ENCODE measurements around the gene TMEM190.

DNA sequence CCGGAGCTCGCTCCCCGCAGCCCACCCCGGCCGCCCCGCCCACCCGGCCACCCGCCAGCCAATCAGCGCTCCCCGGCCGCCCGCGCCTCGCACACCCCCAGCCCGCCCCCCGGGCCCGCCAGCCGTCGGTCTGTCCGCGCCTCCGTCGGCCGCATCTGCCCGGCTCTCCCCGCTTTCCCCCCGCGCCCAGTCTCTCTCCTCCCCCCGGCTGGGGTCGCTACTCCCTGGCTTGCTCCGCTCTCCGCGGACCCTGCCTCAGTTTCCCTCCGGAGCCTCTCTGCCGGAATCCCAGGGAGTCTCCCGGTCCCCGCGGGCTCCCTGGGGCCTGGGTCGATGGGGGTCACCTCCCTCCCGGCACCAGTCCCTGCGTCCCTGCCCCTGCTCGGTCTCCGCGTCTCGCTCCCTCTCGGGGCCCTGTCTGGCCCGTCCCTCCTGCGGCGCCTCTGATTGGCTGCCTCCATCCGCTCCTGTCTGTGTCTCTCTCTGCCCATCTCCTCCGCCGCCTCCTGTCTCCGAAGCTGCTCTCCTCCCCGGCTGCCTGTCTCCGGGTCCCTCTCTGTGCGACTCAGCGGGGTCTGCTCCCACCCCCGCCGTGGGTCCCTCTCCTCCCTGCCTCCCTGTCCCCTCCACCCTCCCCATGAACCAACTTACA lies 6.8 kb upstream of the TMEM190 start:
- TF ChIP-seq POLR2A (IDR thresholded peaks at IDR 0.05; ENCODE audit: control extremely low read depth in 1 of 2, low read depth in 2 of 2, low read length in 2 of 2) (no peak), JUN (IDR thresholded peaks at IDR 0.05; ENCODE audit: low read depth, low read length) (no peak), RFX5 (IDR thresholded peaks at IDR 0.05; ENCODE audit: borderline replicate concordance, low read depth, low read length) (no peak), BRCA1 (IDR thresholded peaks at IDR 0.05; ENCODE audit: low read depth, low read length) (no peak), TAF1 (IDR thresholded peaks at IDR 0.05; ENCODE audit: low read depth, low read length) (no peak), EGR1 (IDR thresholded peaks at IDR 0.05; ENCODE audit: borderline replicate concordance, low read depth, low read length) (no peak), EZH2 (IDR thresholded peaks at IDR 0.05; ENCODE audit: low read depth, low read length, severe bottlenecking) (no peak), PHF8 (conservative IDR thresholded peaks at IDR 0.05; ENCODE audit: low read depth, low read length) (0 out of 2 replicates have a peak, but pooled peaks have one; percentile 15), GABPA (IDR thresholded peaks at IDR 0.05; ENCODE audit: borderline replicate concordance, insufficient read depth, low read length) (no peak), POLR2AphosphoS5 (IDR thresholded peaks at IDR 0.05; ENCODE audit: low read depth, low read length) (no peak), RAD21 (IDR thresholded peaks at IDR 0.05 in 1 of 2, conservative IDR thresholded peaks at IDR 0.05 in 1 of 2; ENCODE audit: low read depth in 2 of 2, low read length in 2 of 2) (no peak), FOSL1 (IDR thresholded peaks at IDR 0.05; ENCODE audit: insufficient read depth, low read depth, low read length) (no peak)
- TF ChIP-seq, protein P1, sequence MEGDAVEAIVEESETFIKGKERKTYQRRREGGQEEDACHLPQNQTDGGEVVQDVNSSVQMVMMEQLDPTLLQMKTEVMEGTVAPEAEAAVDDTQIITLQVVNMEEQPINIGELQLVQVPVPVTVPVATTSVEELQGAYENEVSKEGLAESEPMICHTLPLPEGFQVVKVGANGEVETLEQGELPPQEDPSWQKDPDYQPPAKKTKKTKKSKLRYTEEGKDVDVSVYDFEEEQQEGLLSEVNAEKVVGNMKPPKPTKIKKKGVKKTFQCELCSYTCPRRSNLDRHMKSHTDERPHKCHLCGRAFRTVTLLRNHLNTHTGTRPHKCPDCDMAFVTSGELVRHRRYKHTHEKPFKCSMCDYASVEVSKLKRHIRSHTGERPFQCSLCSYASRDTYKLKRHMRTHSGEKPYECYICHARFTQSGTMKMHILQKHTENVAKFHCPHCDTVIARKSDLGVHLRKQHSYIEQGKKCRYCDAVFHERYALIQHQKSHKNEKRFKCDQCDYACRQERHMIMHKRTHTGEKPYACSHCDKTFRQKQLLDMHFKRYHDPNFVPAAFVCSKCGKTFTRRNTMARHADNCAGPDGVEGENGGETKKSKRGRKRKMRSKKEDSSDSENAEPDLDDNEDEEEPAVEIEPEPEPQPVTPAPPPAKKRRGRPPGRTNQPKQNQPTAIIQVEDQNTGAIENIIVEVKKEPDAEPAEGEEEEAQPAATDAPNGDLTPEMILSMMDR (IDR thresholded peaks at IDR 0.05; ENCODE audit: control extremely low read depth in 1 of 3, insufficient read depth in 1 of 3, low read depth in 1 of 3, low read length in 3 of 3), result no peak
- TF ChIP-seq, protein P2, sequence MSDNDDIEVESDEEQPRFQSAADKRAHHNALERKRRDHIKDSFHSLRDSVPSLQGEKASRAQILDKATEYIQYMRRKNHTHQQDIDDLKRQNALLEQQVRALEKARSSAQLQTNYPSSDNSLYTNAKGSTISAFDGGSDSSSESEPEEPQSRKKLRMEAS (IDR thresholded peaks at IDR 0.05), result no peak; the same call in 1 of the 2 replicates
